H9 (cell line): ENCODE data around the gene PITRM1. TPM values are rescaled to one million over a fixed set of nuclear protein-coding genes. Genes with fewer than 3 reads are reported as not detected.

Source experiments
- DNase-seq: peaks from one replicate; pipeline ENCODE4 v3.0.0-alpha.2; 2017
- H2AFZ ChIP-seq: one replicate; pipeline ENCODE4 v1.6.1; 2013; ENCODE audit warnings: mild to moderate bottlenecking, low read length, control low read depth, moderate library complexity
- H2AK5ac ChIP-seq: 2 replicates; pipeline ENCODE4 v1.6.1; 2013; ENCODE audit warnings: low read length, control low read depth, mixed read lengths; ENCODE audit not compliant: insufficient read length
- H2BK120ac ChIP-seq: one replicate; pipeline ENCODE4 v1.6.1; 2013; ENCODE audit warnings: low read depth, mild to moderate bottlenecking, low read length, control low read depth, inconsistent platforms; ENCODE audit not compliant: poor library complexity, severe bottlenecking
- H2BK12ac ChIP-seq: 2 replicates; pipeline ENCODE4 v1.6.1; 2013; ENCODE audit warnings: low read length, control low read depth, mixed read lengths, low read depth; ENCODE audit not compliant: insufficient read length
- H2BK15ac ChIP-seq: 2 replicates; pipeline ENCODE4 v1.6.1; 2013; ENCODE audit warnings: low read depth, low read length, control low read depth
- H2BK20ac ChIP-seq: one replicate; pipeline ENCODE4 v1.6.1; 2013; ENCODE audit warnings: low read depth, mild to moderate bottlenecking, low read length, control low read depth, inconsistent platforms; ENCODE audit not compliant: poor library complexity, severe bottlenecking
- H2BK5ac ChIP-seq: 2 replicates; pipeline ENCODE4 v1.6.1; 2013; ENCODE audit warnings: low read length, control low read depth, mixed read lengths; ENCODE audit not compliant: insufficient read length
- H3K14ac ChIP-seq: 2 replicates; pipeline ENCODE4 v1.6.1; 2013; ENCODE audit warnings: low read length, control low read depth; ENCODE audit not compliant: insufficient read depth
- H3K18ac ChIP-seq: 2 replicates; pipeline ENCODE4 v1.6.1; 2013; ENCODE audit warnings: low read depth, mild to moderate bottlenecking, mixed read lengths, low read length, control low read depth; ENCODE audit not compliant: insufficient read length
- H3K23ac ChIP-seq: 2 replicates; pipeline ENCODE4 v1.6.1; 2013; ENCODE audit warnings: low read length, control low read depth, mixed read lengths, low read depth; ENCODE audit not compliant: insufficient read length
- H3K23me2 ChIP-seq: 2 replicates; pipeline ENCODE4 v1.6.1; 2013; ENCODE audit warnings: low read depth, mild to moderate bottlenecking, mixed read lengths, low read length, control low read depth; ENCODE audit not compliant: insufficient read length, poor library complexity, severe bottlenecking
- H3K27ac ChIP-seq: 2 replicates; pipeline ENCODE4 v1.5.1; 2013; ENCODE audit warnings: low read length, control low read depth, mixed read lengths, low read depth; ENCODE audit not compliant: insufficient read length
- H3K27me3 ChIP-seq: 2 replicates; pipeline ENCODE4 v1.6.1; 2013; ENCODE audit warnings: low read length, control low read depth, inconsistent platforms; ENCODE audit not compliant: insufficient read depth
- H3K4ac ChIP-seq: 2 replicates; pipeline ENCODE4 v1.6.1; 2013; ENCODE audit warnings: low read depth, mild to moderate bottlenecking, control low read depth, inconsistent platforms, low read length, moderate library complexity
- H3K4me1 ChIP-seq: 2 replicates; pipeline ENCODE4 v1.6.1; 2013; ENCODE audit warnings: low read length, control low read depth, inconsistent platforms; ENCODE audit not compliant: insufficient read depth
- H3K4me2 ChIP-seq: 2 replicates; pipeline ENCODE4 v1.6.1; 2013; ENCODE audit warnings: low read length, control low read depth, mixed read lengths; ENCODE audit not compliant: insufficient read length, insufficient read depth
- H3K56ac ChIP-seq: 2 replicates; pipeline ENCODE4 v1.6.1; 2013; ENCODE audit warnings: low read depth, mild to moderate bottlenecking, mixed read lengths, low read length, control low read depth; ENCODE audit not compliant: insufficient read length
- H3K79me1 ChIP-seq: 2 replicates; pipeline ENCODE4 v1.6.1; 2013; ENCODE audit warnings: low read depth, mild to moderate bottlenecking, moderate library complexity, low read length, control low read depth, inconsistent platforms; ENCODE audit not compliant: insufficient read depth, poor library complexity, severe bottlenecking
- H3K79me2 ChIP-seq: 2 replicates; pipeline ENCODE4 v1.6.1; 2013; ENCODE audit warnings: low read length, control low read depth, inconsistent platforms; ENCODE audit not compliant: insufficient read depth
- H3K9ac ChIP-seq: 2 replicates; pipeline ENCODE4 v1.6.1; 2013; ENCODE audit warnings: low read length, control low read depth, mixed read lengths; ENCODE audit not compliant: insufficient read length; ENCODE audit errors: extremely low read depth
- H3K9me3 ChIP-seq: one replicate; pipeline ENCODE4 v1.6.1; 2013; ENCODE audit warnings: low read depth, low read length, inconsistent platforms; ENCODE audit not compliant: control insufficient read depth
- H3T11ph ChIP-seq: one replicate; pipeline ENCODE4 v1.6.1; 2013; ENCODE audit warnings: mild to moderate bottlenecking, low read length, control low read depth, inconsistent platforms
- H4K20me1 ChIP-seq: one replicate; pipeline ENCODE4 v1.6.1; 2013; ENCODE audit not compliant: control insufficient read depth, insufficient read length, insufficient read depth
- H4K5ac ChIP-seq: 2 replicates; pipeline ENCODE4 v1.6.1; 2013; ENCODE audit warnings: low read depth, mild to moderate bottlenecking, mixed read lengths, low read length, control low read depth; ENCODE audit not compliant: insufficient read length
- H4K8ac ChIP-seq: replicated peaks from 2 replicates; pipeline ENCODE4 v1.6.1; 2013; ENCODE audit warnings: low read length, control low read depth, mixed read lengths, low read depth; ENCODE audit not compliant: insufficient read length
- H4K91ac ChIP-seq: 2 replicates; pipeline ENCODE4 v1.6.1; 2013; ENCODE audit warnings: low read depth, mild to moderate bottlenecking, moderate library complexity, mixed read lengths, low read length, control low read depth; ENCODE audit not compliant: insufficient read length
- H3K27ac Mint-ChIP-seq, 3 experiments: 2 replicates in 2 of 3; 3 replicates in 1 of 3; pipeline ENCODE4 v1.8.0; 2020 to 2021; ENCODE audit warnings: mixed read lengths in 3 of 3, mild to moderate bottlenecking in 1 of 3, moderate library complexity in 1 of 3
- H3K27me3 Mint-ChIP-seq: 2 replicates; pipeline ENCODE4 v1.8.0; 2021; ENCODE audit warnings: low read depth, mild to moderate bottlenecking, moderate library complexity, mixed read lengths
- H3K36me3 Mint-ChIP-seq, 3 experiments: 2 replicates in 2 of 3; 3 replicates in 1 of 3; pipeline ENCODE4 v1.8.0; 2020 to 2021; ENCODE audit warnings: low read depth in 3 of 3, mixed read lengths in 3 of 3; ENCODE audit not compliant: insufficient read depth in 1 of 3
- H3K4me1 Mint-ChIP-seq, 2 experiments: 2 replicates each; pipeline ENCODE4 v1.8.0; 2020; ENCODE audit warnings: mixed read lengths in 2 of 2
- H3K4me3 Mint-ChIP-seq, 2 experiments: 2 replicates in 1 of 2; 3 replicates in 1 of 2; pipeline ENCODE4 v1.8.0; 2020 to 2021; ENCODE audit warnings: mild to moderate bottlenecking in 2 of 2, mixed read lengths in 2 of 2, moderate library complexity in 1 of 2
- H3K9me3 Mint-ChIP-seq, 2 experiments: 2 replicates in 1 of 2; 3 replicates in 1 of 2; pipeline ENCODE4 v1.8.0; 2020; ENCODE audit warnings: mild to moderate bottlenecking in 2 of 2, mixed read lengths in 2 of 2, moderate library complexity in 1 of 2
- CTCF ChIP-seq: fragments of 200-600 bp; sonication (generic); conservative IDR thresholded peaks from 3 replicates; pipeline ENCODE4 v1.8.0; 2021; ENCODE audit warnings: antibody characterized with exemption, mild to moderate bottlenecking
- WGBS: extraction: QIAGEN DNeasy Blood & Tissue Kit; methylation state at CpG from one replicate; pipeline ENCODE4 v1.1.7; 2013; ENCODE audit warnings: missing lambda C conversion rate, low lambda C conversion rate, mixed read lengths; ENCODE audit not compliant: insufficient read length; ENCODE audit errors: extremely low coverage; 5-methylcytosine and 5-hydroxymethylcytosine counted together
- total RNA-seq: library from RNA; stranded (reverse); gene quantifications from 2 replicates; pipeline ENCODE4 v1.2.1, GENCODE V29; 2021

Gene PITRM1
- total RNA-seq, 1 experiment from 2014 or later, result 27.8 TPM

- no peaks in the 10 kb centered on the region for H3K79me2 ChIP-seq
- Mint-ChIP-seq H3K4me1 (peaks cover 19 to 27% of the 10 kb centered on the region in 2 experiments), H3K27me3 (peaks cover 20% of the 10 kb centered on the region), H3K36me3 (no peaks in the 10 kb centered on the region), H3K4me3 (no peak overlapping the region; a peak in 1 of 5 replicates), H3K9me3 (no peaks in the 10 kb centered on the region), H3K27ac (no peak overlapping the region)
- TF ChIP-seq CTCF, result peak; percentile 93
- H3K4me1 ChIP-seq, result no peaks in the 10 kb centered on the region
- no peak overlapping the region for H4K8ac ChIP-seq
- H3K4me2 ChIP-seq, result no peak overlapping the region
- no peak overlapping the region for H3T11ph ChIP-seq
- no peaks in the 10 kb centered on the region; the same call in none of the 2 replicates for H3K27me3 ChIP-seq
- no peak overlapping the region for H3K14ac ChIP-seq
- no peak overlapping the region for H2BK5ac ChIP-seq
- H3K18ac ChIP-seq, result no peak overlapping the region
- no peak overlapping the region for H4K91ac ChIP-seq
- H2AFZ ChIP-seq, result no peak overlapping the region
- H4K5ac ChIP-seq, result no peak overlapping the region
- no peak overlapping the region for H2AK5ac ChIP-seq
- peak; percentile 87 for DNase-seq
- H3K23me2 ChIP-seq, result no peaks in the 10 kb centered on the region
- H2BK120ac ChIP-seq, result no peak overlapping the region
- H3K79me1 ChIP-seq, result no peaks in the 10 kb centered on the region
- H4K20me1 ChIP-seq, result no peaks in the 10 kb centered on the region
- H3K23ac ChIP-seq, result no peak overlapping the region
- H2BK15ac ChIP-seq, result no peak overlapping the region
- no peak overlapping the region for H2BK12ac ChIP-seq
- H3K9ac ChIP-seq, result no peak overlapping the region
- no CpG with 5 or more reads among the region's 27 CpGs for WGBS
- no peak overlapping the region for H2BK20ac ChIP-seq
- H3K9me3 ChIP-seq, result no peaks in the 10 kb centered on the region
- no peak overlapping the region for H3K27ac ChIP-seq
- H3K4ac ChIP-seq, result no peak overlapping the region
- H3K56ac ChIP-seq, result no peak overlapping the region
Observed at GRCh38 chr10:3197348-3198003, 24.9 kb upstream of the PITRM1 start.
